ENCODE results near the gene GABPB2.
A peak's percentile ranks its signal among the peaks of the same experiment; 100 is the strongest.
"Not testable (repeated sequence)": the region's sequence is repeated elsewhere in the genome, so short reads cannot be mapped to it uniquely, and the experiment has no call there.

GABPB2 gene

DNA sequence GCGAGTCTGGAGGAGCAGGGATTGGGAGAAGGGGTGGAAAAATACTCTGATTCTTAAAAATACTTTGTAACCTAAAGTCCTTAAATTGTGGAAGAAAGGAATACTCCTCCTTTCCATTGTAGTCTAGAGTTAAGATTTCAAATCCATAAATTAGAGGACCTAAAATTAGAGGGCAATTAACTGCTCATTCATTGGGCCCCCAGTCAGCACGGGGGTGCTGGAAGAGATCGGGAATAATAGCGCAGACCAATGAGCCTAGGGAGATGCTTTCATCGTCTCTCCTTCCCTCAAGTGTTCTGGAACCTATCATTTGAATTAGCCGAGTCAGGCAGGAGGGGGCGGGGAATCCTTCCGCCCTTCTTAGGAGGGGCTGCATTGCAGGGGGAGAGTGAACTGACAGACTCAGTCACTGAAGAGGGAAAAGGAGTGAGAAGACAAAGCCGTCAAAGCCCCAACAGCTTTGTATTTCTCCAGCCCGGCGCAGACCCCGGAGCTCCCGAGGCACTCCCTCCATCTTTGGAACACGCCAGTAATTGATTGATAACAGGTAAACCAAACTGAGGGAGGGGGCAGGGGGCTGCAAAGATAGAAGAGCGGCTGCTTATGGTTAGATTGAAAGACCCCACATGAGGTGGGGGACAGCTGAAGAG lies 10.4 kb upstream of the GABPB2 start, which contains the start of gene MLLT11:
Gene MLLT11, plus strand, starts transcription at position 391 of the 650 bp plus-strand sequence. CDS start 6,828 bp downstream, outside the sequence.
- DNase-seq (ENCODE audit: low spot score), result peak; percentile 44

- DNase-seq (ENCODE audit: low spot score), result no peak
Observed at GRCh38 chr1:151060657-151061421, 9.7 kb upstream of the GABPB2 start.

DNA sequence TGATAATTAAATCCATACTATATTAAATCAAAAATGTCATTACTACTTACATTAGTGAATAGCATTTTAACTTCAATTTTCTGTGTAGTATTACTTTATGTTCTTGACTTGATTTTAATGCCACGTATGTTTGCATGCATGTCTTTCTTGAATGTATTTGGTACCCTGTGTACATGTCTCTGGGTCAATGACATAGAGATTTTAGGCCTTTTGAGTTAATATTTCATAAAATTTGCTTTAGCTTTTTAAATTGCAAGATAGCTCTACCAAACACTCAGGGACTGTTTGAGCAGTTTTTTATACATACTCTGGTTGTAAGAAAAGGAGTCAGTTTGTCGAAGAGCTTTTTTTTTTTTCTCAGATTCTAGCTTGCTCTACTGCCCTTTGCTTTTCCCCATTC lies 8.9 kb upstream of the GABPB2 start:
- no peak for DNase-seq (ENCODE audit: low spot score)

DNA sequence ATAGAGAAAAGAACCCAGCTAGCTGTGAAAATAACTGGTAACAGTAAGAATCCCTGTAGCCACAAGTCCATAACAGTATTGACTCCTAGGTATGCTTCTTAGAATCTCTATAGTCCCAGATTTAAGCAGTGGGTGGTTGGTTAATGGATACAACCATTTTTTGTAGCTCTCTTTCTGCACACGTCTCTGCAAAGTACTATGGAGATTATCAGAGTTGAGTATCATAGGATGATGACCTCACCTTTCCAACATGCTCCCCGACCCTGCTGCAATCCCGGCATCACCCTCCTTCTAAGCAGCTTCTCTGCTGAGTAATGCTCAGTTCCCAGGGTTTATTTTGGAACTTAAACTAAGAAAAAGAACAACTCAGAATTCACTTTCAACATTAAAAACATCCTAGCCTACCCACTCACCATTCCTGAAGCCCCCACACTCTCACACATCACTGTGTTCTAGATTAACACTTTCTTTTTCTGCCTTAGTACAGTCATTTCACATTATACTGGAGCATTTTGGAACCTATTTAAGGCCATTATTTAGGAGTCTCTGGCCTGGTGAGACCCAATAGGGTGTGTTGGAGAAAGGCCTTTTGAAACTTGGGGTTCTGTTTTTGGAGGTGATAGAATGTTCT lies 7.7 kb upstream of the GABPB2 start:
- peak; percentile 63 for DNase-seq (ENCODE audit: low spot score)

DNA sequence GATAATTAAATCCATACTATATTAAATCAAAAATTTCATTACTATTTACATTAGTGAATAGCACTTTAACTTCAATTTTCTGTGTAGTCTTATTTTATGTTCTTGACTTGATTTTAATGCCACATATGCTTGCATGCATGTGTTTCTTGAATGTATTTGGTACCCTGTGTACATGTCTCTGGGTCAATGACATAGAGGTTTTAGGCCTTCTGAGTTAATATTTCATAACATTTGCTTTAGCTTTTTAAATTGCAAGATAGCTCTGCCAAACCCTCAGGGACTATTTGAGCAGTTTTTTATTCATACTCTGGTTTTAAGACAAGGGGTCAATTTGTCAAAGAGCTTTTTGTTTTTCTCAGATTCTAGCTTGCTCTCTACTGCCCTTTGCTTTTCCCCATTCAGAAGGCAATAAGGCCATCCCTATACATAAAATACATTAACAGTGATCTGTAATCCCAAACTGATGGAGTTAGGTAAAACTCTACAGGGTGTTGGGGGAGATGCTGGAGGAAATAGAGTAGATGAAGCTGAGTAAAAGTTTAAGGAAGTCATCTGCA lies 5.4 kb upstream of the GABPB2 start:
- DNase-seq (ENCODE audit: low spot score), result no peak

GRCh38 chr1:151067185-151067584 lies 3.4 kb upstream of the GABPB2 start:
- DNase-seq (ENCODE audit: low spot score), result no peak

DNA sequence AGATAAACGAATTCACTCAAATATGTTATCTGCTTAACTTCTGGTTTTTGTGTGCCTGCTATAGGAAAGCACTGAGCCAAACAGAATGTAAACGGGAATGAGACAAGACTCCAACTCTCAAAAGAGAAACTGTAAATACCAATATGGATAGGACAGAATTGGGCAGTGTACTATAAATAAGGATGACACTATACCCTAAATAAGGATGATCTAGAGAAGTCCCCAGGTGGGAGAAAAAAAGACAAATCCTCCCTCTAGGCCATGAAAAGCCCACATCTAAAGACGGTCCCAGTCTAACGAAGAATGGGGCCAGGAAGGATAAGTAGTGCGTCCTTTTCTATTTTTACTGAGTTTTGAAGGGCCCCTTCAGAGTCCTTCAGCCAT lies 1.5 kb upstream of the GABPB2 start:
- no peak for DNase-seq (ENCODE audit: low spot score)

GRCh38 chr1:151072224-151072623 lies 1.7 kb downstream of the GABPB2 start:
- DNase-seq (ENCODE audit: low spot score), result no peak

DNA sequence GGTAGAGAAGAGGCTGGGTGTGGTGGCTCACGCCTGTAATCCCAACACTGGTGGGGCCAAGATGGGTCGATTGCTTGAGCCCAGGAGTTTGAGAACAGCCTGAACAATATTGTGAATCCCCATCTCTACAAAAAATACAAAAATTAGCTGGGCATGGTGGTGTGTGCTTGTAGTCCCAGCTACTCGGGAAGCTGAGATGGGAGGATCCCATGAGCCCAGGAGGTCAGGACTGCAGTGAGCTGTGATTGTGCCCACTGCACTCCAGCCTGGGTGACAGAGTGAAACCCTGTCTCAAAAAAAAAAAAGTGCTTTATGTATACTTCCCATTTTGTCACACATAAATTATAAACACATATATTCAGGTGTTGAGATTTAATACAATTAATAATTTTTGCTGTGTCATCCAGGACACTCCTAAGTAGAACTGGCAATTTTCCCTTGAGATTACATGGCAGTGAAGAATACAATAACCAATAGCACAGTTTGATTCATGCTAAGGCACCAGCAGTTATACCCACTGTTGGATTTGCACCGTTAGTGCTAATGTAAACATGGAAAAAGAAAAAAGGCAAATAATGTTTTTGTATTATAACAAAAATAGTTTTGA lies 15.5 kb downstream of the GABPB2 start:
- no peak for DNase-seq (ENCODE audit: low spot score)

DNA sequence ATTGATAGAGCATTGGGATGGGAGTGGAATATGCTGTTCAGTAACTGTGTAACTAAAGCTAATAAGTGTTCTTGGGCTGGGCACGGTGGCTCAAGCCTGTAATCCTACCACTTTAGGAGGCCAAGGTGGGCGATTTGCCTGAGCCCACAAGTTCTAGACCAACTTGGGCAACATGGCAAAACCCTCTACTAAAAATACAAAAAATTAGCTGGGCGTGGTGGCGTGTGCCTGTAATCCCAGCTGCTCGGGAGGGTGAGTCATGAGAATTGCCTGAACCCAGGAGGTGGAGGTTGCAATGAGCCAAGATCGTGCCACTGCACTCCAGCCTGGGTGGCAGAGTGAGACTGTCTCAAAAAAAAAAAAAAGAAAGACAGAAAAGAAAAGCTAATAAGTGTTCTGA lies 26.9 kb downstream of the GABPB2 start:
- DNase-seq (ENCODE audit: low spot score), result not testable (repeated sequence)

DNA sequence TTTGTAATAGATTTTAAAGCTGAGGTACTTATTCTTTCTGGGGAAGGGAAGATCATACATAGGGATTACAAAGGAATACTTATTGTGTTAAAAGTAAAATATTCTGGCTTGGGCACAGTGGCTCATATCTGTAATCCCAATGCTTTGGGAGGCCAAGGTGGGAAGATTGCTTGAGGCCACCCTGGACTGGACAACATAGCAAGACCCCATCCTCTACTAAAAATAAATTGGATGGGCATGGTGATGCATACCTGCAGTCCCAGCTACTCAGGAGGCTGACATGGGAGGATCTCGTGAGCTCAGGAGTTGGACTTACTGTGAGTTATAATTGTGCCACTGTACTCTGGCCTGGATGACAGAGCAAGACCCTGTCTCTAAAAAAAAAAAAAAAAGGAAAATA lies 27.6 kb downstream of the GABPB2 start:
- DNase-seq (ENCODE audit: low spot score), result no peak

- no peak for DNase-seq (ENCODE audit: low spot score)
Observed at GRCh38 chr1:151104630-151105029, 34.1 kb downstream of the GABPB2 start.

DNA sequence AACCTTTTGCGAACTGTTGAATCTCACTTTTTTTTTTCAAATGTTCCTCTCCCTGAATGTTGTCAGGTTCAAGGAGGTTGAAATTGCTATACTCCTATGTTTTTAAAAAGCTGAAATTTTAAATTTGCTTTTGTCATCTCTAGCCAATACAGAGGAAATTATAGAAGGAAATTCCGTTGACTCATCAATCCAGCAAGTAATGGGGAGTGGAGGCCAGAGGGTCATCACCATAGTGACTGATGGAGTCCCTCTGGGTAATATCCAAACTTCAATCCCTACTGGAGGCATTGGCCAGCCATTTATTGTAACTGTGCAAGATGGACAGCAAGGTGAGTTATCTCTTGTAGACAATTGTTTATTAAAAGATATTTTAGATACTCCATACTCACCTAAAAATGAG lies 36.3 kb downstream of the GABPB2 start:
- DNase-seq (ENCODE audit: low spot score), result peak; percentile 59

DNA sequence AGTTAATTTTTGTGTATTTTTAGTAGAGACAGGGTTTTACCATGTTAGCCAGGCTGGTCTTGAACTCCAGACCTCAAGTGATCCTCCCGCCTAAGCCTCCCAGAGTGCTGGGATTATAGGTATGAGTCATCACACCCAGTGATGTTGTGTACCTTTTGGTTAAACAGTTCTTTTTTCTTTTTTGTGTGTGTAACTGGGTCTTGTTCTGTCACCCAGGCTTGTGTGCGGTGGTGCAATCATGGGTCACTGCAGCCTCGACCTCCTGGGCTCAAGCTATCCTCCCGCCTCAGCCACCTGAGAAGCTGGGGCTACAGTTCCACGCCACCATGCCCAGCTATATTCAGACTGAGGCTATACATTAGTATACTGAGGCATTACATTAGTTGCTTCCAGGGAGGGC lies 37.8 kb downstream of the GABPB2 start:
- DNase-seq (ENCODE audit: low spot score), result no peak

GRCh38 chr1:151113877-151114276 lies 43.3 kb downstream of the GABPB2 start:
- DNase-seq (ENCODE audit: low spot score), result no peak

GRCh38 chr1:151124763-151125403 lies 54.3 kb downstream of the GABPB2 start:
- no peak for DNase-seq (ENCODE audit: low spot score)

GRCh38 chr1:151128800-151129199 lies 58.2 kb downstream of the GABPB2 start:
- no peak for DNase-seq (ENCODE audit: low spot score)

- DNase-seq (ENCODE audit: low spot score), result peak; percentile 82
Observed at GRCh38 chr1:151130987-151131586, 60.5 kb downstream of the GABPB2 start.

GRCh38 chr1:151131701-151132334 lies 61.3 kb downstream of the GABPB2 start:
- no peak for DNase-seq (ENCODE audit: low spot score)

DNA sequence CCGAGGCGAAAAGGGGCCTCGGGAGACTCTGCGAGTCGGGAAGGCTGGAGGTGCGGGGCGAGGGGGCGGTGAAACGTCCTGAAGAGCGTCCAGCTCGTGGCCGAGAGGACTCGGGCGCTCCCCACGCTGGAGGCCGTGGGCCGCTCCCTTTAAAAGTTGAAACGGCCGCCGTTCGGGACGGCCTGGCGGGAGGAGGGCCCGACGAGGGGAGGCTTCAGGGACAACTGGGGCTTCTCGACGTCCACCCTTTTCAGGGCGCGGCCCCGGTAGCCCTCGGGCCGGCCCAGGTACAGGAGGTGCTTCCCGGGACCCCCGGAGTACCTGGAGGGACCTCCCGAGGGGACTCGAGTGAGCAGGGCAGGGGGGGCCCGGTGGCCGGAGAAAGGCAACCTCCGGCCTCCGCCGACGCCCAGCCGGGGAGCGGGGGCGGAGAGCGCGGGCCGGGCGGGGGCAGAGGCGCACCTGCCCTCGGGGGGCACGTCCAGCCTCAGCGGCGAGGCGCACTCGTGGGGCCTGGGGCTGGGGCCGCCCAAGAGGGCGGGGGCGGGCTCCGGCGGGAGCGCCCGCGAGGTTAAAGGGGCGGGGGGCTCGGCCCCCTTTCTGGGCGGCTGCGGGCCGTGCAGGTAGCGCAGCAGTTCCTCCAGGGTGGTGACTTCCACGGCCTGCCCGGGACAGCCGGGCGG lies 61.9 kb downstream of the GABPB2 start:
- no peak for DNase-seq (ENCODE audit: low spot score)
